ENCODE results near the gene ZNF565.
"Not testable (repeated sequence)": the region's sequence is repeated elsewhere in the genome, so short reads cannot be mapped to it uniquely, and the experiment has no call there.

The ZNF565 gene

GRCh38 chr19:36210497-36210896 is 4.0 kb downstream of the ZNF565 start:
- no peak for DNase-seq (ENCODE audit: low spot score)

DNA sequence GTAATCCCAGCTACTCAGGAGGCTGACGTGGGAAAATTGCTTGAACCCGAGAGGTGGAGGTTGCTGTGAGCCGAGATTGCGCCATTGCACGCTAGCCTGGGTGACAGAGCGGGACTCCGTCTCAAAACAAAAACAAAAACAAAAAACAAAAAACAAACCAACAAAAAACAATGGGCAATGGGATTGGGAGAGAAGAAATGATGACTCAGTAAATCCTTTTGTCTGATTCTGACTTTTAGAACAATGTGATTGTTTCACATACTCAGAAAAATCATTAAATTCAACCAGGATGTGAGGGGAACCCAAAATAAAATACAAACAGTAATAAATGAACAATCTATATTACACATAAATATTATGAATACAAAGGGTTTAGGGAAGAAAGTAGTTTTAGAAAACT is 5.1 kb downstream of the ZNF565 start:
- DNase-seq (ENCODE audit: low spot score) = no peak

GRCh38 chr19:36207605-36208252 is 6.7 kb downstream of the ZNF565 start:
- DNase-seq (ENCODE audit: low spot score) = no peak

DNA sequence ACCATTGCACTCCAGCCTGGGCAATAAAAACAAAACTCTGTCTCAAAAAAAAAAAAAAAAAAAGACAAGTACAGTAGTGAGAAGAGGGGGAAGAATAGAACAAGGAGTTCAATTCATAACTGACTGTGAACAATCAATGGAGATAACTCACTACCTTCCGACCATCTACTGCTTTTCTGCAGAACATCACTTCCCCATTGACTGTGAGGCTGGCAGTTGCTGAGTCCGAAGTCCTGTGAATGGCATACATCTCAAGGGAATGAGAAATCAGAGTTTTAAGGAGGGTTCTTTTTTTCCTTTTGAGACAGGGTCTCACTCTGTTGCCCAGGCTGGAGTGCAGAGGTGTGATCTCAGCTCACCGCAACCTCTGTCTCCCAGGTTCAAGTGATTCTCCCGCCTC is 11.2 kb downstream of the ZNF565 start:
- DNase-seq (ENCODE audit: low spot score) = no peak

- no peak for DNase-seq (ENCODE audit: low spot score)
Observed at GRCh38 chr19:36201684-36202083, 12.8 kb downstream of the ZNF565 start.

DNA sequence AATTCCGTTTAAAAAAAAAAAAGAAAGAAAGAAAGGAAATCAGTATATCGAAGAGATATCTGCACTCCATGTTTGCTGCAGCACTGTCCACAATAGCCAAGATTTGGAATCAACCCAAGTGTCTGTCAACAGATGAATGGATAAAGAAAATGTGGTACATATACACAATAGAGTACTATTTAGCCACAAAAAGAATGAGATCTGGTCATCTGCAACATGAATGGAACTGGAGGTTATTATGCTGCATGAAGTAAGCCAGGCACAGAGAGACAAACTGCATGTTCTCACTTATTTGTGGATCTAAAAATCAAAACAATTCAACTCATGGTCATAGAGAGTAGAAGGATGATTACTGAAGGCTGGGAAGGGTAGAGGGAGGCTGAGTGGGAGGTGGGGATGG is 16.3 kb downstream of the ZNF565 start:
- DNase-seq (ENCODE audit: low spot score) = no peak

- DNase-seq (ENCODE audit: low spot score) = no peak
Observed at GRCh38 chr19:36196249-36196648, 18.2 kb downstream of the ZNF565 start.

- DNase-seq (ENCODE audit: low spot score) = not testable (repeated sequence)
Observed at GRCh38 chr19:36186722-36187121, 27.7 kb downstream of the ZNF565 start.

DNA sequence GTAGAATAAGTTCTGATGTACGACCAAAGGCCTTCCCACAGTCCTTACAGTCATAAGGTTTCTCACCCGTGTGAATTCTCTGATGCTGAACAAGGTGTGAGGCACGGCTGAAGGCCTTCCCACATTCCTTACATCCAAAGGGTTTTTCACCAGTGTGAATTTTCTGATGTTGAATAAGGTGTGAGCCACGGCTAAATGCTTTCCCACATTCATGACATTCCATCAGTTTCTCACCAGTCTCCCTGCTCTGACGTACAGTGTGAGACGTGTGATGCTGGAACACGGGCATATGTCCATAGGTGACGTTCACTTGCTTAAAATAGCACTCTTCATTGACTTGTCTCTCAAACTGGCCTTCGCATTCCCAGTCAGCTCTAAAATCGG is 31.2 kb downstream of the ZNF565 start:
- no peak for DNase-seq (ENCODE audit: low spot score)

- DNase-seq (ENCODE audit: low spot score) = no peak
Observed at GRCh38 chr19:36182612-36183244, 31.7 kb downstream of the ZNF565 start.

GRCh38 chr19:36179077-36179476 is 35.4 kb downstream of the ZNF565 start:
- DNase-seq (ENCODE audit: low spot score) = not testable (repeated sequence)

DNA sequence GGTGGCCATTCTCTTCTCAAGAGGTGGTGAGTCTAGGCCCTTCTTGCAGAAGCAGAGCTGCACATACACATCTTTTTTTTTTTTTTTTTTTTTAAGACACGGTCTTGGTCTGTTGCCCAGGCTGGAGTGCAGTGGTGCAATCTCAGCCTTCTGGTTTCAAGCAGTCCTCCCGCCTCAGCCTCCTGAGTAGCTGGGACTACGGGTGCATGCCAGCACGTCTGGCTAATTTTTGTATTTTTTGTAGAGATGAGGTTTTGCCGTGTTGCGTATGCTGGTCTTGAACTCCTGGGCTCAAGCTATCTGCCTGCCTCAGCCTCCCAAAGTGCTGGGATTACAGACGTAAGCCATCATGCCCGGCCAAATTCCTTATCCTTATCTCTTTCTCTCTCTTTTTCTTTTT is 40.6 kb downstream of the ZNF565 start:
- not testable (repeated sequence) for DNase-seq (ENCODE audit: low spot score)

- DNase-seq (ENCODE audit: low spot score) = no peak
Observed at GRCh38 chr19:36172852-36173251, 41.6 kb downstream of the ZNF565 start.

GRCh38 chr19:36169084-36169760 is 45.2 kb downstream of the ZNF565 start:
- no peak for DNase-seq (ENCODE audit: low spot score)

GRCh38 chr19:36163813-36164212 is 50.7 kb downstream of the ZNF565 start:
- DNase-seq (ENCODE audit: low spot score) = no peak

GRCh38 chr19:36160821-36161596 is 53.5 kb downstream of the ZNF565 start:
- DNase-seq (ENCODE audit: low spot score) = no peak

DNA sequence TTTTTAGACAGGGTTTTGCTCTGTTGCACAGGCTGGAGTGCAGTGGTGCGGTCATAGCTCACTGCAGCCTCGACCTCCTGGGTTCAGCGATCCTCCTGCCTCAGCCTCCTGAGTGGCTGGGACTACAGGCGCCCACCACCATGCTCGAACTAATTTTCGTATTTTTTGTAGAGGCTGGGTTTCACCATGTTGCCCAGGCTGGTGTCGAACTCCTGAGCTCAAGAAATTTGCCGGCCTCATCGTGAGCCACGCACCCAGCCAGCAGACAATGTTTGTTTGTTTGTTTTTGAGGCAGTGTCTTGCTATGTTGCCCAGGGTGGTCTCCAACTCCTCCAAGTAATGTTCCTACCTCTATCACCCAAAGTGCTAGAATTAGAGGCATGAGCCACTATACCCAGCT is 61.3 kb downstream of the ZNF565 start:
- no peak for DNase-seq (ENCODE audit: low spot score)

DNA sequence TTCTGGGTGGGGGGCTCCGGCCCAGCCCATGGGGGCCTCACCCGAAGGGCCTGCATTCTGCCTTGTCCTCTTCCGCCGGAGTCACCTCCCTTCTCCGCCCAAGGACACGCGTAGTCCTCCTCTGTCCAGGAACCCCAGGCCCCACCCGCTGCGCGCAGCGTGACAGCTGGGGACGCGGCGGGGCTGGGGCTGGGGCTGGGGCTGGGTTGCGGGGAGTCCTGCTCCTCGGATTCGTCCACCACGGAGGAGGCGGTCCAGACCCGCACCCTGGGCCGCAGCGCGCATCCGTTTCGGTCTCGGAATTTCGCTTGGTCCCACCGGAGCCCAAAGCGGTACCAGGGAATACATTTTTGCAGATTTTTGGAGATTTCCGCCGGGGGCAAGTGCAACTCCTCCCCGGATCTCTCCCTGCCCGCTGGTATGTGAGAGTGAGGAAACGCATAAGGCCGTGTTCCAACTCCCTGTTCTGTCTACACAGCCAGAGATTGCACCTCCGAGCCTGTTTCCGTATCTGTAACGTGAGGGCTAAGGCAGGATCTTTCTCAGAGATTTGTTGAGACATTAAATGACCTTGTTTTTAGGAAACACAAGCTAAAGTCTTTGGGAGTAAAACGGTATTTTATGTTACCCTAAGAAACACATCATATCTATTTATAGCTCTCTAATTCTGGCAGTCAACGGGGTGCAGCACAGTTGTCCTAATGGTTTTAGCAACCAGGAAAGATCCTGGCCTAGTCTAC is 61.9 kb downstream of the ZNF565 start, which contains the start of gene COX7A1:
TSS of gene COX7A1 (minus strand) at position 96 of the 740 bp plus-strand sequence. CDS start at position 56, 40 bp downstream.
- no peak for DNase-seq (ENCODE audit: low spot score)

DNA sequence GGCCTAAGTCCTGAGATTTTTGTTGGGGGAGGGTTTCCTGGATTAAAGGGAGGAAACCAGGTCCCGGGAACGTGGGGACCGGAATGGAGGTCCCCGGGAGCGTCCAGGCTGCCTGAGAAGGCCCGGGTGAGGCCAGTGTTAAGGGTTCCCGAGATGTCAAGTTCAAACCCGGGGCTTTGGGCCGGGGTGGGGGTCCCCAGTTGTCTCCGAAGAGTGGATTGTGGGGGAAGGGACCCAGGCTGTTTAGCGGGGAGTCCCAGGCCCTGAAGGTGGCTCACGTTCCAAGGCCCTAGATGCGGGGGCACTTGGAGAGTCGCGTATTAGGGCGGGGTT is 62.5 kb downstream of the ZNF565 start:
- DNase-seq (ENCODE audit: low spot score) = no peak

- no peak for DNase-seq (ENCODE audit: low spot score)
Observed at GRCh38 chr19:36151144-36152018, 63.1 kb downstream of the ZNF565 start.

DNA sequence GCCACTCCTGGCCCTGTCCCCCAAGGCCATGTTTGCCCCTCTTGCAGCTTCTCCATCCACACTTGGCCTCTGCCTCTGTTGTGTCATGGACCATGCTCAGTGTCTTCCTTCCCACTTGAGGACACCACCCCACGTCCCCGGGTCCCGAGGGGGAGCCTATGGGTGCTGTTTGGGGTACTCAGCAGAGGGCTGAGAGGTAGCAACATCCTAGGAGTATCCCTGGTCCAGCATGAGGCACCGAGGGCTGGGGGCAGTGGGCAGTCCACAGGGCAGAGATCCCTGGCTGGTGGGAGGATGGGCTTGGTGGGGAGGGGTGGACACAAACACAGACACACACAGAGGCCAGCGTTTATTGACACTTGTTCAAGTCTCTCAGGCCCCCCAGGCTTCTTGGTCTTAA is 63.9 kb downstream of the ZNF565 start:
- DNase-seq (ENCODE audit: low spot score) = no peak

All from CD4-positive, alpha-beta T cell treated with Interleukin-2 at 100 ng/mL for 4 hours (primary cell).